ENCODE data around the gene PSMC5. TPM values are rescaled to one million over a fixed set of nuclear protein-coding genes. Genes with fewer than 3 reads are reported as not detected.

PSMC5 gene
- polyA plus RNA-seq, 1 donor from 2014 or later, result 69.5 TPM

DNA sequence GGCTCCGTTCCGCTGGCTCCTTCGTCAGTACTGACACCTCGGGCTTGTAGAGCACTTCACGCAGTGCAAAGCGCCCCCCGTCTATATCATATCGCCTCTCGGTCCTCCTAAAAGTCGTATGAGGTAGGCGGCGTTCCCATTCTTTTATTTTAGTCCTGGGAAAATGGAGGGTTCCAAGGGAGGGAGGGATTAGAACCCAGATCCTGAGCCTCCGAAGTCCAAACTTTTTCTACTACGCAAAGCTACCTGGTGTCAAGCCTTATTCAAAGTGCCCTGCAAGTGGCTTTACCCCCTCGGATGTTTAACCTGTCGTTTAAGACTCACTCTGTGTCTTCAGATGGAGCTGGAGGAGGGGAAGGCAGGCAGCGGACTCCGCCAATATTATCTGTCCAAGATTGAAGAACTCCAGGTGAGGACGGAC is 580 bp downstream of the PSMC5 start:
- Histone ChIP-seq H3K9me2 (ENCODE audit: insufficient read depth, low read length) (no peaks in the 10 kb centered on the region), H3K27me3 (ENCODE audit: insufficient read depth, low read depth, low read length) (no peaks in the 10 kb centered on the region), H3K36me3 (ENCODE audit: insufficient read depth, low read length) (no peaks in the 10 kb centered on the region), H3F3A (ENCODE audit: insufficient read depth, low read length, poor library complexity, severe bottlenecking) (peaks cover 4% of the 10 kb centered on the region), H3K9me3 (ENCODE audit: low read length) (no peaks in the 10 kb centered on the region), H3K79me2 (replicated peaks; ENCODE audit: insufficient read depth, low read length) (peaks cover 26% of the 10 kb centered on the region), H3K27ac (ENCODE audit: low read length) (peak overlapping the region; percentile 93), H2AFZ (ENCODE audit: low read depth, low read length) (peak overlapping the region; percentile 79), H4K20me1 (ENCODE audit: insufficient read depth) (no peaks in the 10 kb centered on the region), H3K4me3 (ENCODE audit: low read length) (peak overlapping the region; percentile 90), H3K9ac (ENCODE audit: low read length) (peak overlapping the region; percentile 90), H3K4me2 (ENCODE audit: low read length) (peak overlapping the region; percentile 100)
- TF ChIP-seq EP300 (conservative IDR thresholded peaks at IDR 0.05; ENCODE audit: poor library complexity, severe bottlenecking), result no peak
- TF ChIP-seq, protein P1, sequence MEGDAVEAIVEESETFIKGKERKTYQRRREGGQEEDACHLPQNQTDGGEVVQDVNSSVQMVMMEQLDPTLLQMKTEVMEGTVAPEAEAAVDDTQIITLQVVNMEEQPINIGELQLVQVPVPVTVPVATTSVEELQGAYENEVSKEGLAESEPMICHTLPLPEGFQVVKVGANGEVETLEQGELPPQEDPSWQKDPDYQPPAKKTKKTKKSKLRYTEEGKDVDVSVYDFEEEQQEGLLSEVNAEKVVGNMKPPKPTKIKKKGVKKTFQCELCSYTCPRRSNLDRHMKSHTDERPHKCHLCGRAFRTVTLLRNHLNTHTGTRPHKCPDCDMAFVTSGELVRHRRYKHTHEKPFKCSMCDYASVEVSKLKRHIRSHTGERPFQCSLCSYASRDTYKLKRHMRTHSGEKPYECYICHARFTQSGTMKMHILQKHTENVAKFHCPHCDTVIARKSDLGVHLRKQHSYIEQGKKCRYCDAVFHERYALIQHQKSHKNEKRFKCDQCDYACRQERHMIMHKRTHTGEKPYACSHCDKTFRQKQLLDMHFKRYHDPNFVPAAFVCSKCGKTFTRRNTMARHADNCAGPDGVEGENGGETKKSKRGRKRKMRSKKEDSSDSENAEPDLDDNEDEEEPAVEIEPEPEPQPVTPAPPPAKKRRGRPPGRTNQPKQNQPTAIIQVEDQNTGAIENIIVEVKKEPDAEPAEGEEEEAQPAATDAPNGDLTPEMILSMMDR (IDR thresholded peaks at IDR 0.05; ENCODE audit: poor library complexity, severe bottlenecking), result peak; percentile 7

DNA sequence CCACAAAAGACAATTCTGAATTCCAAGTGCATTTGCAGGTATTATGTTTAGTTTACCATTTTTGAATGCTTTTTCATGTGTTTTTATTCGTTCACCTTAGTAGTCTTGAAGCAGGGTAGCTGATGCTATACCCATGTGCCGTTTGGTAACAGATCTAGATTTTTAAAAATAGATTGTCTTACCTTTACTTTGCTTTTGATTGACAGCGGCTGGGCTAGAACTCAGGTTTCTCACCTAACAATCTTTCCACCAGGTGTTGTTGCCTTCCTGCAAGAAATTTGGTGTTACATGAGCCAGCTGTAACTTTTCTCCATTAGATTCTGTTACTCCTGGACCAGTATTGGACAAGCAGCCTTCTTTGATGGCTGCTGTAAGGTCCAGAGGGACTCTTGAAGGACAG is 1.7 kb downstream of the PSMC5 start:
- no peak for TF ChIP-seq POLR2AphosphoS5 (IDR thresholded peaks at IDR 0.05)
- no peak for TF ChIP-seq TAF1 (IDR thresholded peaks at IDR 0.05; ENCODE audit: low read depth)
- TF ChIP-seq, protein P2, sequence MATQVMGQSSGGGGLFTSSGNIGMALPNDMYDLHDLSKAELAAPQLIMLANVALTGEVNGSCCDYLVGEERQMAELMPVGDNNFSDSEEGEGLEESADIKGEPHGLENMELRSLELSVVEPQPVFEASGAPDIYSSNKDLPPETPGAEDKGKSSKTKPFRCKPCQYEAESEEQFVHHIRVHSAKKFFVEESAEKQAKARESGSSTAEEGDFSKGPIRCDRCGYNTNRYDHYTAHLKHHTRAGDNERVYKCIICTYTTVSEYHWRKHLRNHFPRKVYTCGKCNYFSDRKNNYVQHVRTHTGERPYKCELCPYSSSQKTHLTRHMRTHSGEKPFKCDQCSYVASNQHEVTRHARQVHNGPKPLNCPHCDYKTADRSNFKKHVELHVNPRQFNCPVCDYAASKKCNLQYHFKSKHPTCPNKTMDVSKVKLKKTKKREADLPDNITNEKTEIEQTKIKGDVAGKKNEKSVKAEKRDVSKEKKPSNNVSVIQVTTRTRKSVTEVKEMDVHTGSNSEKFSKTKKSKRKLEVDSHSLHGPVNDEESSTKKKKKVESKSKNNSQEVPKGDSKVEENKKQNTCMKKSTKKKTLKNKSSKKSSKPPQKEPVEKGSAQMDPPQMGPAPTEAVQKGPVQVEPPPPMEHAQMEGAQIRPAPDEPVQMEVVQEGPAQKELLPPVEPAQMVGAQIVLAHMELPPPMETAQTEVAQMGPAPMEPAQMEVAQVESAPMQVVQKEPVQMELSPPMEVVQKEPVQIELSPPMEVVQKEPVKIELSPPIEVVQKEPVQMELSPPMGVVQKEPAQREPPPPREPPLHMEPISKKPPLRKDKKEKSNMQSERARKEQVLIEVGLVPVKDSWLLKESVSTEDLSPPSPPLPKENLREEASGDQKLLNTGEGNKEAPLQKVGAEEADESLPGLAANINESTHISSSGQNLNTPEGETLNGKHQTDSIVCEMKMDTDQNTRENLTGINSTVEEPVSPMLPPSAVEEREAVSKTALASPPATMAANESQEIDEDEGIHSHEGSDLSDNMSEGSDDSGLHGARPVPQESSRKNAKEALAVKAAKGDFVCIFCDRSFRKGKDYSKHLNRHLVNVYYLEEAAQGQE (IDR thresholded peaks at IDR 0.05; ENCODE audit: borderline replicate concordance), result no peak
- no peak for TF ChIP-seq EZH2 (IDR thresholded peaks at IDR 0.05; ENCODE audit: borderline replicate concordance, insufficient read depth, low read length, poor library complexity, severe bottlenecking)
- TF ChIP-seq EP300 (conservative IDR thresholded peaks at IDR 0.05; ENCODE audit: poor library complexity, severe bottlenecking), result no peak
- no peak for TF ChIP-seq MXI1 (conservative IDR thresholded peaks at IDR 0.05; ENCODE audit: poor library complexity, severe bottlenecking)
- TF ChIP-seq, protein P1 (IDR thresholded peaks at IDR 0.05; ENCODE audit: poor library complexity, severe bottlenecking), result no peak
- TF ChIP-seq RAD21 (conservative IDR thresholded peaks at IDR 0.05), result no peak
- no peak for TF ChIP-seq SMC3 (conservative IDR thresholded peaks at IDR 0.05; ENCODE audit: poor library complexity)
- Histone ChIP-seq H2AFZ (ENCODE audit: low read depth, low read length) (no peak overlapping the region), H3K9ac (ENCODE audit: low read length) (no peak overlapping the region), H3K9me2 (ENCODE audit: insufficient read depth, low read length) (no peaks in the 10 kb centered on the region), H3K79me2 (replicated peaks; ENCODE audit: insufficient read depth, low read length) (peaks cover 26% of the 10 kb centered on the region), H3F3A (ENCODE audit: insufficient read depth, low read length, poor library complexity, severe bottlenecking) (peaks cover 4% of the 10 kb centered on the region), H3K9me3 (ENCODE audit: low read length) (no peaks in the 10 kb centered on the region), H3K27me3 (ENCODE audit: insufficient read depth, low read depth, low read length) (no peaks in the 10 kb centered on the region), H3K4me2 (ENCODE audit: low read length) (peak overlapping the region; percentile 100), H3K4me3 (ENCODE audit: low read length) (peak overlapping the region; percentile 90), H3K27ac (ENCODE audit: low read length) (no peak overlapping the region), H3K36me3 (ENCODE audit: insufficient read depth, low read length) (no peaks in the 10 kb centered on the region), H4K20me1 (ENCODE audit: insufficient read depth) (no peaks in the 10 kb centered on the region)
